Coronary artery (tissue), 2 donors: ENCODE data around the gene STK39.

Experiments
- DNase-seq: peaks from one replicate; pipeline ENCODE4 v3.0.0-alpha.2; 2017; ENCODE audit warnings: low spot score
- H3K27ac ChIP-seq, 2 donors: fragments of 200-600 bp; sonication (generic); one replicate each; pipeline ENCODE4 v1.5.1; 2016 to 2019
- H3K4me3 ChIP-seq: fragments of 200-600 bp; sonication (generic); 2 replicates; pipeline ENCODE4 v1.5.1; 2016; ENCODE audit warnings: mild to moderate bottlenecking, moderate library complexity
- CTCF ChIP-seq: fragments of 200-600 bp; sonication (generic); IDR thresholded peaks from one replicate; pipeline ENCODE4 v1.5.1; 2019; ENCODE audit warnings: antibody characterized with exemption

The STK39 gene

GRCh38 chr2:167942366-167943081 is 304.9 kb downstream of the STK39 start:
- TF ChIP-seq CTCF, result no peak
- DNase-seq, result no peak
- Histone ChIP-seq H3K4me3 (no peak overlapping the region), H3K27ac (no peak overlapping the region)

GRCh38 chr2:167941604-167942003 is 305.8 kb downstream of the STK39 start:
- Histone ChIP-seq H3K27ac (no peak overlapping the region), H3K4me3 (no peak overlapping the region)
- DNase-seq, result no peak
- TF ChIP-seq CTCF, result no peak

GRCh38 chr2:167940734-167941507 is 306.5 kb downstream of the STK39 start:
- Histone ChIP-seq H3K4me3 (no peak overlapping the region), H3K27ac (no peak overlapping the region)
- TF ChIP-seq CTCF, result no peak
- DNase-seq, result no peak

GRCh38 chr2:167940346-167940725 is 307.1 kb downstream of the STK39 start:
- Histone ChIP-seq H3K4me3 (no peak overlapping the region), H3K27ac (no peak overlapping the region)
- no peak for TF ChIP-seq CTCF
- no peak for DNase-seq

GRCh38 chr2:167939514-167940345 is 307.7 kb downstream of the STK39 start:
- Histone ChIP-seq H3K4me3 (no peak overlapping the region), H3K27ac (no peak overlapping the region)
- DNase-seq, result no peak
- TF ChIP-seq CTCF, result no peak

- no peak overlapping the region for H3K4me3 ChIP-seq
- DNase-seq, result no peak
- TF ChIP-seq CTCF, result no peak
- H3K27ac ChIP-seq, result no peak overlapping the region
These were observed 310.0 kb downstream of the STK39 start for GRCh38 chr2:167937403-167937802.
